GM21723 (cell line): ENCODE results near the gene NCBP2L.

Source experiments
- ATAC-seq: cut with Tn5 transposase; IDR thresholded peaks from one replicate; pipeline ENCODE4 v1.9.1; 2021; ENCODE audit warnings: mild to moderate bottlenecking, moderate library complexity; ENCODE audit not compliant: unreplicated experiment

NCBP2L gene

DNA sequence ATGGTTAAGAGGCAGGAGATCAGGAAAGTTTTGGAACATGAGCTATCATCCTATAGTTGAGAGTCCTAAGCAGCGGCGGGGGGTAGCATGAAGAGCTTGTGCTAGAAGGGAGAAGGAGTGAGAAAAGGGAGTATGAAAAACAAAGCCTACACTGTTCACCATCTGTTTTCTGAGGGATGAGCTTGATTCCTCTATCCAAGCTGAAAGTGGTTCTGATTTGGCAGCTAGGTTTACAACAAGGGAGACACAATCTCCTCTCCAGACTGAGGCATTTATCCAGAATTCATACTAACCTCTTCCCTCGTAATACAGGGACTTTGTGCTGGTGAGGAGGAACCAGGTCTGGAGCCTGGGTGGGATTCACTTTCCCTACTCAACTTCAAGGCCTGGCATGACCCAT lies 25.5 kb upstream of the NCBP2L start:
- no peak for ATAC-seq

DNA sequence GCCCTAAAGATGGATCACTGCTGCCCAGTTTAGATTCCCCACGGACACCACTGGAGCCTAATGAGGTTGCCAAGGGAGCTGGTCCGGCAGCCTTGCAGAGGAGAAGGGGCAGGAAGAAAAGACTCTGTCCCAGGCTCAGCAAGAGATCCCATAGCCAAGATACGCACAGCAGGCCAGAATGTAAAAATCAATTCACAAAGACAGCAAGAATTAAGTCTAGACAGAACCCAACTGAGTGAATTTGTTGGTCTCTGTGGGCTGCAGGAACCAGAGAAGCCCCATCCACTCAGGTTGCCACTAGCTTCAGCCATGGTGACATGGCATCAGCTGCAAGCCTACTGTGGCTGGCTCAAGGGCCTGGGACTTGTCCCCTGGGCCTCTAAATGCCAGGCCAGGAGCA lies 24.8 kb upstream of the NCBP2L start:
- ATAC-seq: no peak

DNA sequence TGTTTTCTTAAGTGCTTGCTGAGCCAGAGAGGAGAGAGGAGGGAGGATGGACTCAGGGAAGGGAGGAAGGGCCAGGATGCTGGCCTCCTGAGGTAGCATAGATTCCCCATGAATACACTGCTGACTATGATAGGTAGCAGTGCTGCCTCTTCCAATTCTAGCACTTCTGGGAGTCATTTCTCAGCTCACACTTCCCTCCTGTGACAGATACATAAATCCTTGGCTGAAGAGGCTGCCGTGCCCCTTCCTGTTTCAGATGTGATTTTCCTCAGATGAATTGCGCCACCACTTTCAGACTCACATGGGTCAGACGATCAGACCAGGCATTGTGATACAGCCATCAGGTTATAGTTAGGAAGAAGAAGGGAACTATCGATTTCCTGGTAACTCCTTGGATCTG lies 24.3 kb upstream of the NCBP2L start:
- no peak for ATAC-seq

DNA sequence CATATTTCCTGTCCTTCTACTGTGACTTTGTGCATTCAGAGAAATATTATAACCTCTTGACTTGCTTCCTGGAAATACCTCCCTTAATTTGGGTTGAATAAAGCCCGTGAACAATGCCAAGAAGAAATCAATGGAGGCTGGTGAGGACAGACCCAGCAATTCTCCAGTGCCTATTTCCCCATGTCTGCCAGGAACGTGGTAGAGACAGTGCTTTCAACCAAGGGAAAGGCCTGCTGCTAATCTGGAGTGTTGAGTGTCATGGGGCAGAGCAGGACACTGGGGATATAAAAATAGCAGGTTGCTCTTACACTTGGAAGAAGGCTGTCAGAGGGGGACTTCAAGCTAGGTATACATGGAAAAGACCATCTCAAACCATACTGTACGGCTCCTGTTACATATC lies 21.8 kb upstream of the NCBP2L start:
- ATAC-seq: no peak

DNA sequence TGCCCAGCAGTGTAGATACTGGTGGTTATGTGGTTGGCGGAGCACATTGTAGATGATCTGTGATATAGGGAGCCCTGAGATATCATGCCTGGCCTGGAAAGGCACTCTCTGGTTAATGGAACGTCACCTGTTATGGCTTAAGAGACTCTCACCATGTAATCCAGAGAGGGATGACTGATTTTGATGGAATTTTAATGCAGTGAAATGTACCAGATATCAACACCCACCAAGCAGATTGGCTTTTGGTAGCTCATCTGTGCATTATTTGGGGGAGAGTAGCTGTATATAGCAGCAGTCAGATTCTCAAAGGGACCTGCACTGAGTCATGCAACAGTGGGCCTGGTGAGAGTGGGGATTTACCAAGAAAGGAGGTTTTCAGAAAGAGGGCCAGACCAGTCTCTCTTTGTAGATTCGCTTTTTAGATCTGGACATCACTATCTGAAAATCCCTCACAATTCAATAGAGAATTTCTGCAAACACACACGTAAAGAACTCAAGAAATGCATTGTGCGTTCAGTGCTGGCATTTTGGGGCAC lies 19.2 kb upstream of the NCBP2L start:
- ATAC-seq: no peak

DNA sequence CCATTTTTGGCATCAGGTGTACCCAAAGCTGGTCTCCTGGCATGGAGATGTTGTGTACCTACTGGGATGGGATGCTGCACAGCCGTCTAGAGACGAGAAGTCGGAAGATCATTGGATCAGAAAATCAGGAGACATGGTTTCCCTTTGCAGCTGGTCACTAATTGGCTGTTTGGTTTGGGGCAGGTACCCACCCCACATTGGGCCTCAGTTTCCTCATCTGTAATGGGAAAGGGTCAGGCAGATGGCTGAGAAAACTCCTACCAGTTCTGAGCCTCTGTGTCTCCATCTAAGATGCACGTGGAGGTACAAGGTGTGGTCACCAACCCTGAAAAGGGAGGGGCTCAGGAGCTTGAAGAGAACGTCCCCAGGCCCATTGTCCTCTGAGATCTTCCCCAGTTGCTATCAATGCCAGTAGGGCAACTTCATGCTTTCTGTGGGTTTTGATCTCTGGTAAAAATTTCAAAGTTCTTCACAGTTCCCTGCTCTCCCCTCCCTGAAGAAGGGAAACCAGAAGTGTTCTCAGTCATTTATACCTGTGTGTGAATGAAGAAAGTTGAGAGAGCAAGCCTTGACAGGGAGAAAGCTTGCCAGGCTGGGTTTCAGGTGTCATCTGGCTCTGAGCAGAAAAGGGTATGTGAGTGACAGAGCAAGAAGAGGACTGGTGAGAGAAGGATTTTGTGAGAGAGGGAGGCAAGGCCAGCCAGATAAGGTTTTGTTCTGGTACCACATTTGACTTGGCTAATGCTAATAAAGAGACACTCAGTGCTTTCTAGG lies 17.0 kb upstream of the NCBP2L start:
- ATAC-seq: no peak

DNA sequence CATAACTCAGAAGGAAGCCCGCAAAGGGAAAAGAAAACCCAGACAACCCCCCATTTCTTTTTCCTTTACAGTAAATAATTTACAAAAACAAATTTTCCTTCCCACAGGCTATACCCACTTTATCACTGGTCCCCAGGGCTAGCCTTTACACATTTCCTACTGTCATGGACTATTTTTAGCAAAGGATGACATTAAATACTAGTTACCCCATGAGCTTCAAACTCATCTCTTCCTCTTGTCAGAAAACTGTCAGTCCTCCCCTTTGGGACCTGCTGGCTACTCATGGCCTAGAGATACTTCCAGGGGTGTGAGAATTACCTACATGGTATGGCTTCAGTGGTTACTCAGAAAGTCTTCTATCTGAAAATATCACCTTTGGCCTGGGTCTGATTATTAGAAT lies 13.9 kb upstream of the NCBP2L start:
- ATAC-seq: no peak

DNA sequence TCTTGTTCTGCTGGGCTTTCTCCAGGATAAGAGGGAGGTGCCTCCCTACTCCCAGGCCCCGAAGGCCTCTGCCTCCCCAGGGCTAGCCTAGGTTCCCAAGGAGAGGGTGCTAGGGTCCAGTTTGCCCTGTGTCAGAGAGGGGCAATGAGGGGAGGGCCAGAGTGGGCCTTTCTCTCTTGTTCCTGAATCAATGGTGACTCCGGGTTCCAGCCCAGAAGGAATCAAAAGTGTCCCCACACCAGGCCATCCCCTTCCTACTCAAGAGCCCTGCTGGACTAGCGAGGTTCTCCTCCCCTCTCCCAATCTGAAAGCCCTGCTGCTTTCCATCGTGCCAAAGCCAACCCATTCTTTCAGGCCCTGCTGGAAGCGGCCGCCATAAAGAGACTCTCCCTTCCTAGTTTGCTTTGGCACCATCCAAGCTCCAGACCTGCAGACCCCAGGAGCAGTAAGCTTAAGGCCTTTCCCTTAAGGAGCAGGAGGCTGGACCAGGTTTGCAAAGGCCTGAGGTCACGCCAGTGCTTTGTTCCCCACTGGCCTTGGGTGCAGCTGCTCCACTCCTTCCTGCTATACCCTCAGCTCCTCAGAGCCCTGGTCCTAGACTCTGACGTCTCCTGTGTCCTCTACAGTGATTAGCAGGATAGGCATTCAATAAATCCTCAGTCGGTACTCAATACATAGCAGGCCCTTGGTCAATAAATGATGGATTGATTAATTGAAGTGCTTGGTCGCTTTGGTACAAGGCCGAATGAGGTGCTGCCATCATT lies 12.5 kb upstream of the NCBP2L start:
- no peak for ATAC-seq

DNA sequence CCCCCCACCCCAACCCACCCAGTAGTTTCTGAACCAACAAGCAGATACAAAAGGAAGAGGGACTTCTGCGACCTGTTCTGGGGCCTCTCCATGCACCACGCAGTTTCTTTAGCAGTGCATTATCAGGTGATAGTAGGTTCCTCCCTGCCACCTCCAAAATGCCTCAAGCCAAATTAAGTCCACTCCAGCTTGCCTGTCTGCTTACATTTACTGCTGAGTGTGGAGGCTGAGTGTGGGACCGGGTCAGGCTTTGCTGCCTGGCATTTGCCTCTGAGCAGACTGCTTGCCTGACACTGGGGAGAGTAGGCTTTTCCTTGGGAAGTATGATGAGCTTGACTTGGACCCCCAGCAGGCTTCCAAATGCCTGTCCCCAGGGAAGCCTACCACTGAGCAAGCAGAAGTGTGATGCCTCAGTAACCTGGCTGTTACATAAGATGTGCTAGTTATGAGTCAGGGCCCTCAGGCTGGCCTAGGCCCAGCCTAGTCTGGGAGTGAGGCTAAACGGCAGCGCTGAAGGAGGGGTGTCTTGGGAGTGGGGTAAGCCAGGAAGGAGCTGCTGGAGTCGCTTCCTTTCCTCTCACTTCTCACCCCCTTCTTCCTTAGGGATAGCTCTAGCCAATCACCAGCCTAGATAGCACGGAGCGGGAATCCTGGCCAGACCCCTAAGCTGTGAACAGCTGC lies 10.9 kb upstream of the NCBP2L start:
- ATAC-seq: no peak

DNA sequence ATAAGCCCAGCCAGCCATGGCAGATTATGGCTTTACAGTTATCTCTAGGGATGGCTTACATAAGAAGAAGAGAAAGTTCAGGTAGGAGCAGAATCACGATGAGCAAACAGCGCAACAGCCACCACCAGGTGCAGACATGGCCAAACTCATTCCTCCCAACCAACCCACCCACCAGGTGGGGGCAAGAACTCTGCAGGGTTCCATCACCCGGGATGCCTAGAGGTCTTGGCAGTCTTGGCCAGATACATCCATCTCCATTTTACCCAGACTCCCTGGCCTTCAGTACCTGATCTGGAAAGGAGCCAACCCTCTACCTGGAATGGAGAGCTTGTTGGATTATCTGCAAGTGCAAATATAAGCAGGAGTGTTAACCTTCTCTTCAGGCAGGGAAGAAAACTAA lies 9.5 kb upstream of the NCBP2L start:
- no peak for ATAC-seq

DNA sequence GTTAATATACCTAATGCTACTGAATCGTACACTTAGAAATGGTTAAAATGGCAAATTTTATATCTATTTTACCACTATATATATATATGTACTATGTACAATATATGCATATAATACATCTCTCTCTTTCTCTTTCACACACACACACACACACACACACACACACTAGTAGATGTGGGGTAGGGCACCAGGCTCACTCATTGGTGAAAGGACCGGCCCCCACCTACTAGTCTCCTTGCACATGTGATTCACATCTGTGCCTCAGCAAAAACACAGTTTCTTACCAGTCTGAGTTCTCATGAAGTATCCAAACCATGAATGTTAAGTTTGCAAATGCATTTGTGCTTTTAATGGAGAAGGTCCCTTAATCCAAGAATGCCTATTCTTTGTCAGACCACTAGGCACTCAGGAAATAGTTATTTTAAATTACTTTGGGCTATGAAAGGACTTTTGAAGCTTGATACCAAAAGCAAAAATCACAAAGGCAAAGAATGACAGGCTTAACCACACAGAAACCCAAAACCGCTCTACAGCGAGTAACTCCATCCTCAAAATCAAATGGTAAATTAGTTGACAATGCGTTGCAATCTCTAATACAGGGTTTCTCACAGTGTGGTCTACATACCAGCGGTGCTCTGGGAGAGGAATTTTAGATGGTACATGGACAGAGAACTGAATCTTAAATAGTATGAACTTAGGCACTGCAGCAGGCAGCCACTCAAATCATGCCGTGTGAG lies 7.8 kb upstream of the NCBP2L start:
- no peak for ATAC-seq

DNA sequence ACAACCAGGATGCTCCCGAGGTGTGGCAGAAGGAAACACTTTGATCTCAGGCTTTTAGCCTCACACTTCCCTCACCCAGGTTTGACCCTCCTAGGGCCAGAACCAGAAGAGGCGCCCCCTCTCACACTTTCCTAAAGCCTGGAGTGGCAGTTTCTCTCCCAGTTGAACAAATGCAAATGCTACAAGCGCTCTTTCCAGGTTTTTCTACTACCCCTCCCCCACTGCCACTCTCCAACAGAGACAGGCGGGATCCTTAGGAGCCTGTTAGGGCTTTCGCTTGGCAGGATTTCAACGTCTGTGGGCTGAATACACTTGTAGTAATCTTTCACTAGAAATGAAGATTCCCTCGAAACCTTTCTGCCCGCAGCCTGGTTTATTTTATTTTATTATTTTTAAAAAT lies 4.3 kb upstream of the NCBP2L start:
- no peak for ATAC-seq

DNA sequence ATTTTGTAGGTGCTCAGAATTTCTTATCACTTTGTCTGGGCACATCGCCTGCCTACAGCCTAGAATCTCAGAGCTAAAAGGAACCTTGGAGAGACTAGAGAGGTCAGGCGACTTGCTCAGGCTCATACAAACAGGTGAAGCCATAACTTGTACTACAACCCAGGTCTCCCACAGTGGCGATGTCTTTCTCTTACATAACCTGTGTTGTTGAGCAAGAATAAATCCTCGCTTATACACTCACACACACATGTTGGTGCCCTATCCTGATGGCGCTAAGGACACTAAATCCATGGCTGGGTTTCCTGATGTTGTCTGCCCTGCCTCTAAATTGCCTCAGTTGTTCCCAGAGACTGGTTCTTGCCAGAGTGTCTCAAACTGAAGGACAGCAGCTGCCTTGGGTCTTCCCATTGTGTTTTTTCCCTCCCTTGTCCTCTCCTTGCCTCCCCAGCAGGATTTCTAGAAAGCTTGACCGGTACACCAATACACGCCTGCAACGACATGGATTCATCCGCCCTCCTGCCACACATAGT lies 3.6 kb upstream of the NCBP2L start:
- no peak for ATAC-seq

DNA sequence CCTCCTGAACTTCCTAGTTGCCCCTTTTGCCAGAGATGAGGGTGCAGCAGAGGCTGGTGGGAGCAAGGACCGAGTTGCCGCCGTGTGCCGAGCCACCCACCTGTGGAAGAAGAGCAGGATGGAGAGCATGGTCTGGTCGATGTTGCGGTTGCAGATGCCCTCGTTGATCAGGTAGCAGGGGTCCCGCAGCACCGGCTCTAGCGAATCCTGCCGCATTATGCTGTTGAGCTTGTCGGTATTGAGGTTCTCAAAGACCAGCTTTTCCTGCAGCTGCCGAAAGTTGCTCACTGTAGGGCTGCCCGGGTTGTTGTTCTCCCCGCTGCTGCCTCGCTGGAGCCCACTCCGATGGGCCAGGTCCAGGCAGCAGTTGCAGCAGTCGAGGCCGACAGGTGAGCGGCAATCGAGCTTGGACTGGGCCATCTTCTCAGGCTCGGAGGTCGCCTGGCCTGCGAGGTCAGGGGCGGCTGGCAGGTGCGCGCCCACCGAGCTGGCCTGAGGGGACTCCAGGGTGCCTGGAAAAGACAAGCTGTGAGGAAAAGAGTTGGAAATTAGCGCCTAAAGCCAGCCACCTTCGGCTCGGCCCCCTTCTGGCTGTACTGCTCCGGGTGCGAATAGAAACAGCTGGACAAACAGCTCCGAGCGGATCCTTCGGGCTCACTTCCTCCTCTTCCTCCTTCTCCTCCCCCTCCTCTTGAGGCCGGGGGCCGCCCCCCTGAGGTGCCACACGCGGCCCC lies 2.4 kb upstream of the NCBP2L start:
- peak; percentile 25 for ATAC-seq

DNA sequence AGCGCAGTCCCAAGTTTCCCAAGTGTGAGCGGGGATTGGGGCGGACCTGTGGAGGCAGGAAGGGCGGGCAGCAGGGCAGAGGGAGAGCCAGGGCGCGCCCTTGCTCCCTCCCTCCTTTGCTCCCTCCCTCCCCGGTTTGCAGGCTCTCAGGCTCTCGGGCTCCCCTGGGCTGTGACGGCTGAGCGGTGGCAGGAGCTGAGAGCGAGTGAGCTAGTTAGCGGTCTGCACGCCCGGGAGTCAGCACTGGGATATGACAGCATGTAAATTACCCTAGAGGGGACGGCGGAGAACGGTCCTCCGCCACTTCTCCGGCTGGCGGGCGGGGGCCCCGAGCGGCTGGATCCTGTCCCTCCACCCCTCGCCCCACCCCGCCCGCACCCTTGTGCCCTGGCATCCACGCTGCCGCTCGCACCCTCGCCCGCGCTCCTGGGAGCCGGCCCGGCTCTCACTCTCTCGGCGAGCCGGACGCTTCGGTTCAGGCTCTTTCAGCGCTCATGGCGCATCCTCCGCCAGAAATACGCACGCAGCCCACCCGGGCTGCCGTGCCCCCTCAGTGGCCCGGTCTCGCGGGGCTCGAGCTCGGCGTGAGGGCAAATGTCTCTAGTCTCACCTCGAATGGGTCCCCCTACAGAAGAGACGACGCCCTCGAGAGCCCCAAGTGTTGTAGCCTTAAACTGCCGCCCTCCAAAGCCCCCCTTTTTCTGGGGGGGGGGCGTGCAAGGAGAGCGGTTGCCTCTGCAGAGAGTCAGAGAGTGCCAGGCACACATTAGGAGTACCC lies 1.6 kb upstream of the NCBP2L start, which contains the start of gene TSC22D3:
Gene TSC22D3 (minus strand): TSS at position 54 of the 778 bp plus-strand sequence. CDS start 368 bp downstream, outside the sequence.
- peak; percentile 78 for ATAC-seq

DNA sequence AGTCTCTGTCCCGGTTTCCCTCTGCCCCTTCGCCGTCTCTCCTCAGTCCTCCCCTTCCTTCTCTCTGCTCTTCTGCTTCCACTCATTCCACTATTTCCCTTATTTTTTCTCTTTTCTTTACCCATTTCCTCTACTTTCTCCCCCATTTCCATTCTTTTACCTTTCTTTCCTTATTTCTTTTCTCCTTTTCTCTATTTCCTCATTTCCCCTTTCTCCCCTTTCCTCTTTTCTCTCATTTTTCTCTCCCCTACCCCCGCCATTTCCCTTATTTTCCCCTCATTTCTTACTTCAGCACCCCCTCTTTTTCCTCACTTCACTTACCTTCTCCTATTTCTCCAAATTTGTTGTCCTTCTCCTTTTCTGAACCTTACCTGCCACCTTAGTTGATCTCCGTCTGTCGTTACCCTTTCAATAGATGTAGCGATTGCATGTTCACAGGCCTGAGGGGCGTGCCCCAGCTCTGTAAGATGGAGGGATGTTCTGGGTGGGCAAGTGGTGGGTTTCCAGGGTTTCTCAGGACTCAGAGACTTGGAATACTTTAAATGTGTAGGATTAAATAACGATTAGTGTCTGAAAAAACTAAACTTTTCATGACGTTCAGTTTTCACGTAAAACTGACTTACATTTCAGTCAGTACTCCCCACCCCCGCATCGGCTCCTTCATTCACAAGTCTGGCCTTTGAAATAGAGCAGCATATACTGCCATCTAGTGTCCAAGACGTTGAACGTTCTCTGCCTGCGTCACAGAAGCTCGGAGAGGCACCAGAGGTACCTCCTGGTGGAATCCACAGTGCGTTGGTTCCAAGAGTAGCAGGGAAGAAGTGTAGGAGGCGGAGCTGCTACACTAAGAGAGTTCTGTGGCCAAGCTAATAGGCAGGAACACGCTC lies 641 bp upstream of the NCBP2L start:
- peak; percentile 79 for ATAC-seq

DNA sequence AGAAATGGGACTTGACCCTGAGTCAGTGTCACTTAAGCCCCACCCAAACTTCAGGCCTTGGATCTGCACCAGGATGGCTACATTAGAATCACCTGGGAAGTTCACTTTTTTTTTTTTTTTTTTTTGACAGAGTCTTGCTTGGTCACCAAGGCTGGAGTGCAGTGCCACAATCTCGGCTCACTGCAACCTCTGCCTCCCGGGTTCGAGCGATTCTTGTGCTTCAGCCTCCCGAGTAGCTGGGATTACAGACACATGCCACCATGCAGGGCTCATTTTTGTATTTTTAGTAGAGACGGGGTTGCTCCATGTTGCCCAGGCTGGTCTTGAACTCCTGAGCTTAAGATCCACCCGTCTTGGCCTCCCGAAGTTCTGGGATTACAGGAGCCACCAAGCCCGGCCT lies 3.0 kb downstream of the NCBP2L start:
- no peak for ATAC-seq

DNA sequence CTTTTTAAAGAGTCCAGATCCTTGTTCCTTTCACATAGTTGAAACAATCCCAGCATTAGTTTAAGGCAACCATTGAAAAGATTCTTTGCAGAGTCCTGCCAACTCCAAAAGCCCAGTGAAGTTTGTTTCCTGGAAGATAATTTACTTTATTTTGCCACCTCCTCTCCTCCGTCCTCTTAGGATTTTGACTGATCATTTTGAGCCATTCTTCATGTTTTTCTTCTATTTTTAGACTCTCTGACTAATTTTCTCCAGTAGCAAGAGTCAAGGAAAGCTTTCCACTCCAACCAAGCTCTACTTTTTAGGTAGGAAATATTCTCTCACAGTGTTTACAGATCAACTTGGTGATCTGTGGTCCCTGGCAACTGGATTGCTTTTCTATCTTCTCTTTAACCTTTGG lies 10.3 kb downstream of the NCBP2L start:
- no peak for ATAC-seq
